SK-N-MC (cell line): ENCODE data around the gene PANX3.

ENCODE experiments used
- EZH2 ChIP-seq: fragments of 200-600 bp; sonication (generic); IDR thresholded peaks from one replicate; pipeline ENCODE4 v1.6.1; 2017; ENCODE audit warnings: antibody characterized with exemption
- FOXP2 ChIP-seq: optimal IDR thresholded peaks from 2 replicates; pipeline ENCODE3; 2011; ENCODE audit warnings: mild to moderate bottlenecking, moderate library complexity; ENCODE audit not compliant: insufficient read depth; ENCODE audit errors: extremely low read length, control extremely low read depth
- POLR2AphosphoS5 ChIP-seq: IDR thresholded peaks from 2 replicates; pipeline ENCODE4 v1.6.1; 2012; ENCODE audit warnings: mild to moderate bottlenecking, low read depth, low read length, borderline replicate concordance

GRCh38 chr11:124638500-124638899, 27.3 kb downstream of the PANX3 start:
- TF ChIP-seq POLR2AphosphoS5 (no peak), EZH2 (no peak), FOXP2 (no peak)
